ENCODE measurements around the gene MAPKAP1. TPM values are rescaled to one million over a fixed set of nuclear protein-coding genes. Genes with fewer than 3 reads are reported as not detected.

MAPKAP1 gene
- total RNA-seq, 1 experiment from 2014 or later = 203 TPM

GRCh38 chr9:125435776-125436612 lies 271.0 kb downstream of the MAPKAP1 start:
- no peak for DNase-seq (ENCODE audit: low read depth)

GRCh38 chr9:125434986-125435775 lies 271.8 kb downstream of the MAPKAP1 start:
- DNase-seq (ENCODE audit: low read depth) = no peak

GRCh38 chr9:125433461-125434011 lies 273.5 kb downstream of the MAPKAP1 start:
- no peak for DNase-seq (ENCODE audit: low read depth)

GRCh38 chr9:125432715-125433385 lies 274.2 kb downstream of the MAPKAP1 start:
- DNase-seq (ENCODE audit: low read depth) = no peak

- DNase-seq (ENCODE audit: low read depth) = no peak
These were observed 275.2 kb downstream of the MAPKAP1 start for GRCh38 chr9:125431741-125432271.

- no peak for DNase-seq (ENCODE audit: low read depth)
These were observed 276.0 kb downstream of the MAPKAP1 start for GRCh38 chr9:125431012-125431305.

- no peak for DNase-seq (ENCODE audit: low read depth)
These were observed 276.6 kb downstream of the MAPKAP1 start for GRCh38 chr9:125430161-125431011.

GRCh38 chr9:125429476-125430160 lies 277.4 kb downstream of the MAPKAP1 start:
- no peak for DNase-seq (ENCODE audit: low read depth)

- no peak for DNase-seq (ENCODE audit: low read depth)
These were observed 278.0 kb downstream of the MAPKAP1 start for GRCh38 chr9:125428902-125429467.

GRCh38 chr9:125428060-125428901 lies 278.7 kb downstream of the MAPKAP1 start:
- DNase-seq (ENCODE audit: low read depth) = peak; percentile 17

- DNase-seq (ENCODE audit: low read depth) = no peak
These were observed 279.5 kb downstream of the MAPKAP1 start for GRCh38 chr9:125427556-125427955.

- no peak for DNase-seq (ENCODE audit: low read depth)
These were observed 280.1 kb downstream of the MAPKAP1 start for GRCh38 chr9:125426926-125427325.

GRCh38 chr9:125425901-125426515 lies 281.0 kb downstream of the MAPKAP1 start:
- no peak for DNase-seq (ENCODE audit: low read depth)

- no peak for DNase-seq (ENCODE audit: low read depth)
These were observed 281.7 kb downstream of the MAPKAP1 start for GRCh38 chr9:125425170-125425897.

- no peak for DNase-seq (ENCODE audit: low read depth)
These were observed 283.0 kb downstream of the MAPKAP1 start for GRCh38 chr9:125423964-125424363.

GRCh38 chr9:125422853-125423252 lies 284.2 kb downstream of the MAPKAP1 start:
- DNase-seq (ENCODE audit: low read depth) = no peak

- no peak for DNase-seq (ENCODE audit: low read depth)
These were observed 285.3 kb downstream of the MAPKAP1 start for GRCh38 chr9:125421591-125422181.

Measured in HT1080 (cell line).